HepG2 (cell line): ENCODE results near the gene DGCR2. TPM values are rescaled to one million over a fixed set of nuclear protein-coding genes. Genes with fewer than 3 reads are reported as not detected.

Source experiments
- ARID4A ChIP-seq: sonication (generic); formaldehyde crosslinking; IDR thresholded peaks from 2 replicates; pipeline ENCODE4 v1.5.0; 2020; ENCODE audit warnings: mild to moderate bottlenecking, missing genetic modification reagents, borderline replicate concordance
- CHCHD3 ChIP-seq: sonication (generic); formaldehyde crosslinking; IDR thresholded peaks from 2 replicates; pipeline ENCODE4 v1.8.0; 2022; ENCODE audit warnings: mild to moderate bottlenecking, missing genetic modification reagents, moderate library complexity
- FOXP4 ChIP-seq: sonication (generic); formaldehyde crosslinking; IDR thresholded peaks from 2 replicates; pipeline ENCODE4 v1.4.0; 2020; ENCODE audit warnings: missing genetic modification reagents
- GLMP ChIP-seq: sonication (generic); formaldehyde crosslinking; IDR thresholded peaks from 2 replicates; pipeline ENCODE4 v1.9.0; 2021; ENCODE audit warnings: missing genetic modification reagents, mild to moderate bottlenecking, borderline replicate concordance
- HOXA5 ChIP-seq: sonication (generic); formaldehyde crosslinking; IDR thresholded peaks from 2 replicates; pipeline ENCODE4 v1.4.0; 2020; ENCODE audit warnings: missing genetic modification reagents
- MED1 ChIP-seq: sonication (generic); formaldehyde crosslinking; IDR thresholded peaks from 2 replicates; pipeline ENCODE4 v1.4.0; 2020; ENCODE audit warnings: missing genetic modification reagents
- PBX3 ChIP-seq: sonication (generic); formaldehyde crosslinking; IDR thresholded peaks from 2 replicates; pipeline ENCODE4 v1.8.1; 2023; ENCODE audit warnings: missing genetic modification reagents, inconsistent platforms, borderline replicate concordance
- PHF20 ChIP-seq: sonication (generic); formaldehyde crosslinking; IDR thresholded peaks from 2 replicates; pipeline ENCODE4 v1.5.0; 2020; ENCODE audit warnings: mild to moderate bottlenecking, missing genetic modification reagents
- SMAD3 ChIP-seq: sonication (generic); formaldehyde crosslinking; IDR thresholded peaks from 2 replicates; pipeline ENCODE4 v1.4.0; 2020; ENCODE audit warnings: missing genetic modification reagents
- TCF7 ChIP-seq: sonication (generic); IDR thresholded peaks from 2 replicates; pipeline ENCODE4 v1.6.1; 2016; ENCODE audit warnings: antibody characterized with exemption, low read depth
- ZBED4 ChIP-seq: sonication (generic); formaldehyde crosslinking; IDR thresholded peaks from 2 replicates; pipeline ENCODE4 v1.4.0; 2020; ENCODE audit warnings: missing genetic modification reagents, borderline replicate concordance
- ZC3H13 ChIP-seq: sonication (generic); formaldehyde crosslinking; IDR thresholded peaks from 2 replicates; pipeline ENCODE4 v1.8.1; 2023; ENCODE audit warnings: mild to moderate bottlenecking, missing genetic modification reagents, moderate library complexity
- ZNF414 ChIP-seq: sonication (generic); formaldehyde crosslinking; IDR thresholded peaks from 2 replicates; pipeline ENCODE4 v1.5.0; 2020; ENCODE audit warnings: missing genetic modification reagents
- ZNF644 ChIP-seq: IDR thresholded peaks from 2 replicates; pipeline ENCODE4 v1.6.1; 2016; ENCODE audit warnings: low read depth
- polyA plus RNA-seq, 8 experiments: library from polyadenylated mRNA; depleted of rRNA in 3 of 8; stranded (reverse) in 7 of 8; unstranded in 1 of 8; fragments of >200 nt; fragmentation: Illumina TruSeq in 4 of 8; extraction: Trizol in 4 of 8; gene quantifications; 2 replicates each; pipeline versions ENCODE4 v1.2.1 to v1.2.3, GENCODE V29; 2011 to 2016; ENCODE audit warnings: low read depth in 4 of 8, missing spikeins in 1 of 8, mixed read lengths in 1 of 8; ENCODE audit not compliant: insufficient read depth in 1 of 8
- total RNA-seq, 5 experiments: library from RNA; depleted of rRNA; stranded (reverse); fragments of >200 nt; fragmentation: Illumina TruSeq; extraction: Trizol; gene quantifications; 2 replicates each; pipeline ENCODE4 v1.2.3, GENCODE V29; 2016; ENCODE audit warnings: low read depth in 1 of 5

Gene DGCR2
- total and polyA plus RNA-seq, 2 of the 13 experiments (the other 11 are each of a cell fraction or from before 2014, with no cell fraction given): 23.1 to 35.3 TPM

GRCh38 chr22:19109198-19110063, 12.8 kb downstream of the DGCR2 start (continued):
- TF ChIP-seq CHCHD3 (CRISPR knock-in tag) (no peak), TCF7 (peak; percentile 56; the same call in 1 of the 2 replicates), PBX3 (CRISPR knock-in tag) (no peak), HOXA5 (no peak), ZC3H13 (CRISPR knock-in tag) (no peak), GLMP (CRISPR knock-in tag) (no peak), PHF20 (no peak), ZNF644 (CRISPR knock-in tag) (no peak), ZBED4 (CRISPR knock-in tag) (no peak), ARID4A (no peak; the same call in 1 of the 2 replicates), FOXP4 (CRISPR knock-in tag) (peak; percentile 33; the same call in 1 of the 2 replicates), MED1 (CRISPR knock-in tag) (peak; percentile 65; the same call in 1 of the 2 replicates), SMAD3 (CRISPR knock-in tag) (peak; percentile 86), ZNF414 (CRISPR knock-in tag) (no peak)
